GM12878 (cell line): Measurements from ENCODE around the gene ZCRB1.

Source experiments
- CUX1 ChIP-seq: IDR thresholded peaks from 2 replicates; pipeline ENCODE4 v1.6.1; 2012; ENCODE audit warnings: improper control_type of control experiment, low read depth, low read length; ENCODE audit not compliant: insufficient replicate concordance
- NKRF ChIP-seq: fragments of 450-650 bp; conservative IDR thresholded peaks from 2 replicates; pipeline ENCODE4 v1.6.1; 2017; ENCODE audit warnings: mild to moderate bottlenecking, moderate library complexity
- SREBF2 ChIP-seq: IDR thresholded peaks from 2 replicates; pipeline ENCODE4 v1.6.1; 2012; ENCODE audit warnings: mild to moderate bottlenecking, low read length
- STAT3 ChIP-seq: IDR thresholded peaks from 2 replicates; pipeline ENCODE4 v1.6.1; 2011; ENCODE audit warnings: low read depth, low read length, improper control_type of control experiment
- ZNF384 ChIP-seq: IDR thresholded peaks from 2 replicates; pipeline ENCODE4 v1.6.1; 2012; ENCODE audit warnings: low read depth, mild to moderate bottlenecking, low read length, improper control_type of control experiment, borderline replicate concordance

GRCh38 chr12:42278128-42278510 is 47.8 kb downstream of the ZCRB1 start:
- no peak for TF ChIP-seq STAT3
- no peak for TF ChIP-seq ZNF384
- TF ChIP-seq NKRF, result no peak
- no peak for TF ChIP-seq SREBF2
- no peak for TF ChIP-seq CUX1
